T follicular helper cell (primary cell): ENCODE data around the gene CYLD.

Experiments
- DNase-seq: peaks from one replicate; pipeline ENCODE4 v3.0.0-alpha.2; 2020; ENCODE audit warnings: low read depth

Gene CYLD

GRCh38 chr16:50711862-50712559 is 29.9 kb upstream of the CYLD start:
- no peak for DNase-seq

GRCh38 chr16:50712560-50712898 is 29.4 kb upstream of the CYLD start:
- DNase-seq = no peak

- DNase-seq = no peak
Observed at GRCh38 chr16:50712956-50713355, 28.9 kb upstream of the CYLD start.

- no peak for DNase-seq
Observed at GRCh38 chr16:50717091-50717490, 24.8 kb upstream of the CYLD start.

GRCh38 chr16:50717494-50717893 is 24.4 kb upstream of the CYLD start:
- no peak for DNase-seq

- no peak for DNase-seq
Observed at GRCh38 chr16:50718061-50718760, 23.7 kb upstream of the CYLD start.

- DNase-seq = no peak
Observed at GRCh38 chr16:50718761-50719400, 23.0 kb upstream of the CYLD start.

GRCh38 chr16:50719401-50720337 is 22.2 kb upstream of the CYLD start:
- no peak for DNase-seq

- DNase-seq = no peak
Observed at GRCh38 chr16:50721549-50722404, 20.1 kb upstream of the CYLD start.

- DNase-seq = no peak
Observed at GRCh38 chr16:50722405-50722737, 19.5 kb upstream of the CYLD start.

- DNase-seq = no peak
Observed at GRCh38 chr16:50722960-50723359, 18.9 kb upstream of the CYLD start.

GRCh38 chr16:50724306-50724705 is 17.6 kb upstream of the CYLD start:
- no peak for DNase-seq

- no peak for DNase-seq
Observed at GRCh38 chr16:50731130-50731988, 10.5 kb upstream of the CYLD start.

GRCh38 chr16:50731989-50732832 is 9.7 kb upstream of the CYLD start:
- no peak for DNase-seq

GRCh38 chr16:50733468-50733867 is 8.4 kb upstream of the CYLD start:
- DNase-seq = no peak

GRCh38 chr16:50735629-50736122 is 6.2 kb upstream of the CYLD start:
- DNase-seq = no peak

- DNase-seq = no peak
Observed at GRCh38 chr16:50736448-50736847, 5.4 kb upstream of the CYLD start.

- DNase-seq = no peak
Observed at GRCh38 chr16:50737420-50737959, 4.4 kb upstream of the CYLD start.

- no peak for DNase-seq
Observed at GRCh38 chr16:50739031-50739430, 2.9 kb upstream of the CYLD start.
